Daoy (cell line): ENCODE data around the gene HBA2. TPM values are rescaled to one million over a fixed set of nuclear protein-coding genes. Genes with fewer than 3 reads are reported as not detected.
A peak's percentile ranks its signal among the peaks of the same experiment; 100 is the strongest.
"Not testable (repeated sequence)": the region's sequence is repeated elsewhere in the genome, so short reads cannot be mapped to it uniquely, and the experiment has no call there.

Experiments used
- DNase-seq: peaks from one replicate; pipeline ENCODE4 v3.0.0-alpha.2; 2015; ENCODE audit warnings: low read depth
- total RNA-seq: library from RNA; depleted of rRNA; stranded (reverse); fragments of >200 nt; shearing (Covaris generic); gene quantifications from 2 replicates; pipeline ENCODE4 v1.2.3, GENCODE V29; 2014

Gene HBA2
- total RNA-seq, 1 experiment from 2014 or later = 3.5 TPM

GRCh38 chr16:155031-155398 lies 17.7 kb upstream of the HBA2 start:
- no peak for DNase-seq

DNA sequence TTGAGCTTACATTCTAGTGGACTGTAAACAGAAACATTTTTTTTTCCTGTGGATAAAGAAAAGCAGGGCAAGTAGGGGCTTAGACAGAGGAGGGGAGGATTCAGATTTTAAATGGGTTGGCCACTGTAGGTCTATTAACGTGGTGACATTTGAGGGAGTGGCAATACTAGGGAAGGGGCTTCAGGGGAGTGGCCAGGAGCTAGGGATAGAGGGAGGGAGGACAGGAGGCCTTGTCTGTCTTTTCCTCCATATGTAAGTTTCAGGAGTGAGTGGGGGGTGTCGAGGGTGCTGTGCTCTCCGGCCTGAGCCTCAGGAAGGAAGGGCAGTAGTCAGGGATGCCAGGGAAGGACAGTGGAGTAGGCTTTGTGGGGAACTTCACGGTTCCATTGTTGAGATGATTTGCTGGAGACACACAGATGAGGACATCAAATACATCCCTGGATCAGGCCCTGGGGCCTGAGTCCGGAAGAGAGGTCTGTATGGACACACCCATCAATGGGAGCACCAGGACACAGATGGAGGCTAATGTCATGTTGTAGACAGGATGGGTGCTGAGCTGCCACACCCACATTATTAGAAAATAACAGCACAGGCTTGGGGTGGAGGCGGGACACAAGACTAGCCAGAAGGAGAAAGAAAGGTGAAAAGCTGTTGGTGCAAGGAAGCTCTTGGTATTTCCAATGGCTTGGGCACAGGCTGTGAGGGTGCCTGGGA lies 13.4 kb upstream of the HBA2 start:
- DNase-seq = no peak

DNA sequence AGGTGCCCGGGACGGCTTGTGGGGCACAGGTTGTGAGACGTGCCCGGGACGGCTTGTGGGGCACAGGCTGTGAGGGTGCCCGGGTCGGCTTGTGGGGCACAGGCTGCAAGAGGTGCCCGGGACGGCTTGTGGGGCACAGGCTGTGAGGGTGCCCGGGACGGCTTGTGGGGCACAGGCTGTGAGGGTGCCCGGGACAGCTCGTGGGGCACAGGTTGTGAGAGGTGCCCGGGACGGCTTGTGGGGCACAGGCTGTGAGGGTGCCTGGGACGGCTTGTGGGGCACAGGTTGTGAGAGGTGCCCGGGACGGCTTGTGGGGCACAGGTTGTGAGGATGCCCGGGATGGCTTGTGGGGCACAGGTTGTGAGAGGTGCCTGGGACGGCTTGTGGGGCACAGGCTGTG lies 12.4 kb upstream of the HBA2 start:
- not testable (repeated sequence) for DNase-seq

DNA sequence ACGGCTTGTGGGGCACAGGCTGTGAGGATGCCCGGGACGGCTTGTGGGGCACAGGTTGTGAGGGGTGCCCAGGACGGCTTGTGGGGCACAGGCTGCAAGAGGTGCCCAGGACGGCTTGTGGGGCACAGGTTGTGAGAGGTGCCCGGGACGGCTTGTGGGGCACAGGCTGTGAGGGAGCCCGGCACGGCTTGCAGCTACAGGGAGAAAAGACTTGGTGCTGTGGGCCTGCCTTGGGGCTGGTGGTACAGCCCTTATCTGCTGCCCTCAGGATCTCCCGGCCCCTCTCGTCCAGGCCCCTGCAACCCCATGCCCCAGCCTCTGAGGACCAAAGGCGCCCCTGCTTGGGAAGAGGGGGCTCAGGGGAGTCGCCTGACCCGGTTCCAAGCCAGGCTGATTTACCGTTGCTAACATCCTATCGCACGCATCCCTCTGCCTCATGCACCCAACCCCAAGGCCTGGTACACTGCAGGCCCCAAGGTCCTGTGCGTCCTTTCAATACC lies 11.9 kb upstream of the HBA2 start:
- no peak for DNase-seq

DNA sequence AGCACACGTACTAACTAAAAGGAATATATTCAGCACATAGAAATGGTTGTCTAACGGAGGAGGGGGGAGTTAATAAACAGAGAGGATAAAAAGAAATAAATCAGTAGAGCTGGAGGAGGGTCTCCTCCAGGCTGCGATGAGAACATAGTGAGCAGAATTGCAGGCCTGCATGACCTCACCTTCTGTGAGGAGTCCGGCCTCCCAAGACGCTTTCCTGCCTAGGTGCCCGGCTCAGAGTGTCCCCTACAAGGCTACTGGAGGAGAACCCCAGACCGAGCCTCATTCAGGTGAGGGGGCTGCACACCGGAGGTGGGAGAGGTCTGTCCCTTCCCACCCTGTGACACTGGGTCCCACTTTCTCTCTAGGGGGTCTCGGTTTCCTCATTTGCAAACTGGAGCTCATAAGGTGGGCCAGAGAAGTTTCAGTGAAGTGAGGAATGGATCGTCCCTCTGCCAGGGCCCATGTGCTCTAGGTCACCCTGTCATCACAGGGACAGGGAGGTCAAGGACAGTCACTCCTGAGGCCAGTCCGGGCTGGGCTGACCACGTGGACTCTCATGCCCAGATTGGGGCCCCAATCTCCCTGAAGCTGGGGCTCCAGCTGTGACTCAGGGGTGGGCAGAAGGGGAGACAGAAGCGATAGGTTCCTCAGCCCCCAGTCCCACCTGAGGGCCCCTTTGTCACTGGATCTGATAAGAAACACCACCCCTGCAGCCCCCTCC lies 10.2 kb upstream of the HBA2 start:
- no peak for DNase-seq

GRCh38 chr16:163139-163538 lies 9.5 kb upstream of the HBA2 start:
- DNase-seq = not testable (repeated sequence)

- DNase-seq = not testable (repeated sequence)
Measured at GRCh38 chr16:163696-164095, 9.0 kb upstream of the HBA2 start.

- DNase-seq = not testable (repeated sequence)
Measured at GRCh38 chr16:164134-164823, 8.4 kb upstream of the HBA2 start.

DNA sequence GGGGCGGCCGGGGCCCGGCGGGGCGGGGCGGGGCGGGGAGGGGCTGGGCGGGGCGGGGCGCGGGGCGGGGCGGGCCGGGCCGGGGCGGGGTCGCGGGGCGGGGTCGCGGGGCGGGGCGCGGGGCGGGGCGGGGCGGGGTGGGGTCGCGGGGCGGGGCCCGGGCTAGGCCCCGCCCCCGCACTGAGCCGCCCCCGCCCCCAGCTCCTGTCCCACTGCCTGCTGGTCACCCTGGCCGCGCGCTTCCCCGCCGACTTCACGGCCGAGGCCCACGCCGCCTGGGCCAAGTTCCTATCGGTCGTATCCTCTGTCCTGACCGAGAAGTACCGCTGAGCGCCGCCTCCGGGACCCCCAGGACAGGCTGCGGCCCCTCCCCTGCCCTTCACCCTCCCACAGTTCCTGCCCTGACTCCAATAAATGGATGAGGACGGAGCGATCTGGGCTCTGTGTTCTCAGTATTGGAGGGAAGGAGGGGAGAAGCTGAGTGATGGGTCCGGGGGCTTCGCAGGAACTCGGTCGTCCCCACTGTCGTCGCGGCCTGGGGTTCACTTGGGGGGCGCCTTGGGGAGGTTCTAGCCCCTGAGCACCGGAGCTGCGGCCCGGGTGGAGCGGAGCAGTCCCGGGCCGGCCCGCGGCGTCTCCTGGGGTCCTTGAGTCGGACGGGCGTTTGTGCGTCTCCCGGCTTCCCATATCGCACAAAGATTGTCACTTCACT lies 7.7 kb upstream of the HBA2 start:
- no peak for DNase-seq

DNA sequence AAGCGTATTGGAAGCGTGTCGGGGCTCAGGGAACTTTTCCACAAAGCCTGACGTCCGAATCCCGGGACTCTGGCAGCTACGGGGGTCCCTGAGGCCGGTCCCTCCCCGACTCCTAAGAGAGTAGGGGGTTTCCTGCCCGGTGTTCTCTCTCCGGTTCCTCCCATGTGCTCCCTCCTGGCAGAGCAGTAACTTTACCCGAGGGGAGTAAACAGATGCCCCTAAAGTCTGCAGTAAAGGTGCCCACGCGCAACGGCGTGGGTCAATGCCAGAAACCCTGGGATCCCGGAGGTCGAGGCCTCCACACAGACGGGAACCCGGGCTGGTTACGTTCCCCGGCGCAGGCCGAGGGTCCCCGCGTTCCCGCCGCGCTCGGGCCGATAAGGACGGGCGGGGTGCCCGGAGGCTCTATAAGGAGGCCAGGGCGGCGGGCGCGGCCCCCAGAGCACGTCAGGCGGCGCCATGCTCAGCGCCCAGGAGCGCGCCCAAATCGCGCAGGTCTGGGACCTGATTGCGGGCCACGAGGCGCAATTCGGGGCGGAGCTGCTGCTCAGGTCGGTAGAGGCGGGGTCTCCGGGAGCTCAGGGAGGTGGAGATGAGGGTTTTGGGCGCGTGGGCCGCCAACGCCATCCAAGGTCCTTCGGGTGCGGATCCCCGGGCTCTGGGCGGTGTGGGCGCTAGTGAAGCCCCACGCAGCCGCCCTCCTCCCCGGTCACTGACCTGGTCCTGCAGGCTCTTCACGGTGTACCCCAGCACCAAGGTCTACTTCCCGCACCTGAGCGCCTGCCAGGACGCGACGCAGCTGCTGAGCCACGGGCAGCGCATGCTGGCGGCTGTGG lies 6.9 kb upstream of the HBA2 start, which contains the start of gene HBM:
HBM (plus strand) TSS at position 440 of the 836 bp plus-strand sequence; CDS start at position 460, 20 bp downstream.
- no peak for DNase-seq

DNA sequence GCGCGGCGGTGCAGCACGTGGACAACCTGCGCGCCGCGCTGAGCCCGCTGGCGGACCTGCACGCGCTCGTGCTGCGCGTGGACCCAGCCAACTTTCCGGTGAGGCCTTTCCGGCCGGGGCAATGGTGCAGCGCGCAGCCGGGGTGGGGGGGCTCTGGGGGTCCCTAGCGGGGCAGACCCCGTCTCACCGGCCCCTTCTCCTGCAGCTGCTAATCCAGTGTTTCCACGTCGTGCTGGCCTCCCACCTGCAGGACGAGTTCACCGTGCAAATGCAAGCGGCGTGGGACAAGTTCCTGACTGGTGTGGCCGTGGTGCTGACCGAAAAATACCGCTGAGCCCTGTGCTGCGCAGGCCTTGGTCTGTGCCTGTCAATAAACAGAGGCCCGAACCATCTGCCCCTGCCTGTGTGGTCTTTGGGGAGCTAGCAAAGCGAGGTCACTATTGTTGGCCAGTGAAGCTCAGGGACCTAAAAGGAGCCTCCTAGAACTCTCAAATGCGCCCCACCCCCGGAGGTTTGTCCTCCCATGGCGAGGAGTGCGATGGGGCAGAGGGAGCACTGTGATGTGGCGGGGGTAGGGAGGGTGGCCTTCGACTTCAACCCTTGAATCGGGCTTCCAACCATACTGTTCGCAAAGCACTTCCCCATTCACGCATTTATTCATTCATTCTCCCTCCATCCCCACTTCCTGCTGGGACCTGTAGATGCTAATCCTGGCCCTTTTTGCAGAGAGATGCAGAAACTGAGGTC lies 6.1 kb upstream of the HBA2 start:
- DNase-seq = no peak

- DNase-seq = no peak
Measured at GRCh38 chr16:167122-167690, 5.5 kb upstream of the HBA2 start.

- DNase-seq = peak; percentile 29
Measured at GRCh38 chr16:168424-168823, 4.3 kb upstream of the HBA2 start.

DNA sequence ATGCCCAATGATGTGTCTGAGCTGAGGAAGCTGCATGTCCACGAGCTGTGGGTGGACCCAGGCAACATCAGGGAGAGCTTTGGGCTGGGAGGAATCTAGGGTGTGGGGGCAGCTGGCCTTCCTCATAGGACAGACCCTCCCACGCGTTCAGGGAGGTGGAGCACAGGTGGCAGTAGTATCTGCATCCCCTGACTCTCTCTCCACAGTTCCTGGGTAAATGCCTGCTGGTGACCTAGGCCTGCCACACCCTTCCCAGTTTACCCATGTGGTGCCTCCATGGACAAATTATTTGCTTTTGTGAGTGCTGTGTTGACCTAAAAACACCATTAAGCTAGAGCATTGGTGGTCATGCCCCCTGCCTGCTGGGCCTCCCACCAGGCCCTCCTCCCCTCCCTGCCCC lies 3.7 kb upstream of the HBA2 start:
- no peak for DNase-seq

GRCh38 chr16:170088-170507 lies 2.6 kb upstream of the HBA2 start:
- peak; percentile 38 for DNase-seq

- DNase-seq = no peak
Measured at GRCh38 chr16:170788-171187, 1.9 kb upstream of the HBA2 start.

DNA sequence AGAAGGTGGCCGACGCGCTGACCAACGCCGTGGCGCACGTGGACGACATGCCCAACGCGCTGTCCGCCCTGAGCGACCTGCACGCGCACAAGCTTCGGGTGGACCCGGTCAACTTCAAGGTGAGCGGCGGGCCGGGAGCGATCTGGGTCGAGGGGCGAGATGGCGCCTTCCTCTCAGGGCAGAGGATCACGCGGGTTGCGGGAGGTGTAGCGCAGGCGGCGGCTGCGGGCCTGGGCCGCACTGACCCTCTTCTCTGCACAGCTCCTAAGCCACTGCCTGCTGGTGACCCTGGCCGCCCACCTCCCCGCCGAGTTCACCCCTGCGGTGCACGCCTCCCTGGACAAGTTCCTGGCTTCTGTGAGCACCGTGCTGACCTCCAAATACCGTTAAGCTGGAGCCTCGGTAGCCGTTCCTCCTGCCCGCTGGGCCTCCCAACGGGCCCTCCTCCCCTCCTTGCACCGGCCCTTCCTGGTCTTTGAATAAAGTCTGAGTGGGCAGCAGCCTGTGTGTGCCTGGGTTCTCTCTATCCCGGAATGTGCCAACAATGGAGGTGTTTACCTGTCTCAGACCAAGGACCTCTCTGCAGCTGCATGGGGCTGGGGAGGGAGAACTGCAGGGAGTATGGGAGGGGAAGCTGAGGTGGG lies 657 bp downstream of the HBA2 start:
- not testable (repeated sequence) for DNase-seq

DNA sequence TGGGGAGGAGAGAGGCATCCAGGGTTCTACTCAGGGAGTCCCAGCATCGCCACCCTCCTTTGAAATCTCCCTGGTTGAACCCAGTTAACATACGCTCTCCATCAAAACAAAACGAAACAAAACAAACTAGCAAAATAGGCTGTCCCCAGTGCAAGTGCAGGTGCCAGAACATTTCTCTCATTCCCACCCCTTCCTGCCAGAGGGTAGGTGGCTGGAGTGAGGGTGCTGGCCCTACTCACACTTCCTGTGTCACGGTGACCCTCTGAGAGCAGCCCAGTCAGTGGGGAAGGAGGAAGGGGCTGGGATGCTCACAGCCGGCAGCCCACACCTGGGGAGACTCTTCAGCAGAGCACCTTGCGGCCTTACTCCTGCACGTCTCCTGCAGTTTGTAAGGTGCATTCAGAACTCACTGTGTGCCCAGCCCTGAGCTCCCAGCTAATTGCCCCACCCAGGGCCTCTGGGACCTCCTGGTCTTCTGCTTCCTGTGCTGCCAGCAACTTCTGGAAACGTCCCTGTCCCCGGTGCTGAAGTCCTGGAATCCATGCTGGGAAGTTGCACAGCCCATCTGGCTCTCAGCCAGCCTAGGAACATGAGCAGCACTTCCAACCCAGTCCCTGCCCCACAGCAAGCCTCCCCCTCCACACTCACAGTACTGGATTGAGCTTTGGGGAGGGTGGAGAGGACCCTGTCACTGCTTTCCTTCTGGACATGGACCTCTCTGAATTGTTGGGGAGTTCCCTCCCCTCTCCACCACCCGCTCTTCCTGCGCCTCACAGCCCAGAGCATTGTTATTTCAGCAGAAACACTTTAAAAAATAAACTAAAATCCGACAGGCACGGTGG lies 1.5 kb downstream of the HBA2 start:
- DNase-seq = peak; percentile 38
